SK-N-SH treated with all-trans-retinoic acid at 6 μM for 48 hours (cell line): ENCODE results near the gene ACSL5.

Experiments used
- CREB5 ChIP-seq: fragments of 250-450 bp; sonication (Bioruptor Pico); IDR thresholded peaks from 2 replicates; pipeline ENCODE4 v1.5.1; 2020; ENCODE audit warnings: low read depth, mild to moderate bottlenecking, moderate library complexity
- CSDC2 ChIP-seq: fragments of 250-450 bp; sonication (Bioruptor Pico); IDR thresholded peaks from 2 replicates; pipeline ENCODE4 v1.5.0; 2020; ENCODE audit warnings: mild to moderate bottlenecking, moderate library complexity
- TOX ChIP-seq: fragments of 250-450 bp; sonication (Bioruptor Pico); IDR thresholded peaks from 2 replicates; pipeline ENCODE4 v1.8.0; 2021; ENCODE audit warnings: mild to moderate bottlenecking, moderate library complexity, borderline replicate concordance
- ZFP30 ChIP-seq: fragments of 450-650 bp; formaldehyde crosslinking; IDR thresholded peaks from 2 replicates; pipeline ENCODE4 v1.5.0; 2022; ENCODE audit warnings: mild to moderate bottlenecking, moderate library complexity
- ZNF8 ChIP-seq: fragments of 450-650 bp; formaldehyde crosslinking; IDR thresholded peaks from 2 replicates; pipeline ENCODE4 v1.5.0; 2020; ENCODE audit warnings: mild to moderate bottlenecking, moderate library complexity

DNA sequence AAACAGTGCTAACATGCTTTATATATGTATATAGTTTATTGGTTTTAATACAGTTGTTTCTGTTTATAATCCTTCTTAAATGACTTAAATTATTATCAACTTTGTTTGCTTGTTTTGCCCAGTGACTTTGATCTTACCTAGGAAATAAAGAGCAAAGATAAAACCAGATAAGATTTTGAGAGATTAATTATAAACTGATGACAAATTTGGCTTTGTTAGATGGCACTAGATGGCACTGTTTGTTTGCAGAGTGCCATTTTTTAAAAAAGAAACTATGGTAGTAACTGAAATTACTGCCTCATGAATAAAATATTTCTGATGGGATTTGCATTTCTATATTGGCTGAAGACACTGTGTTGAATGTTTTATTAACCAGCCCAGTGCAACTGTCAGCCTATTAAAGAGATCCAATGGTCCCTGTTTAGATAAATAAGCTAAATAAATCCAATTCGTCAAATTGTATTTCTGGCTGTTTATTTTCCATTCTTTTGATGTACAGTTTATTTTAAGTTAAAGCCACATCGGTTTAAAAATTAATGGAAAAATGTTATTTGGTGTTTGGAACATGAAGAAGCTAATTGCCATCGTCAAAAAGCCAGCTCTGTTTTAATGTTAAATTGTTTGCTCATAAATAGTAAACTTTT, 101.8 kb downstream of the ACSL5 start:
- no peak for TF ChIP-seq CREB5 (CRISPR knock-in tag)
- no peak for TF ChIP-seq ZFP30
- no peak for TF ChIP-seq TOX (CRISPR knock-in tag)
- no peak for TF ChIP-seq CSDC2 (CRISPR knock-in tag)
- TF ChIP-seq ZNF8 (CRISPR knock-in tag) = no peak
